GM23338 (cell line): ENCODE data around the gene OTOA. TPM values are rescaled to one million over a fixed set of nuclear protein-coding genes. Genes with fewer than 3 reads are reported as not detected.

ENCODE experiments used
- ATAC-seq: fragments of 200-7000 bp; cut with Tn5 transposase; 3 replicates; pipeline ENCODE4 v1.9.1; 2020
- DNase-seq: peaks from one replicate; pipeline ENCODE4 v3.0.0-alpha.2; 2015; ENCODE audit warnings: low spot score
- H2AFZ ChIP-seq: fragments of 200-600 bp; sonication (generic); 2 replicates; pipeline ENCODE4 v1.8.0; 2016; ENCODE audit warnings: antibody characterized with exemption, mild to moderate bottlenecking, moderate library complexity
- H3F3A ChIP-seq: fragments of 200-600 bp; sonication (generic); replicated peaks from 2 replicates; pipeline ENCODE4 v1.8.0; 2017; ENCODE audit warnings: antibody characterized with exemption, mixed run types, low read depth
- H3K27ac ChIP-seq: fragments of 200-600 bp; sonication (generic); 2 replicates; pipeline ENCODE4 v1.6.1; 2016; ENCODE audit warnings: low read depth
- H3K27me3 ChIP-seq: fragments of 200-600 bp; sonication (generic); 2 replicates; pipeline ENCODE4 v1.8.0; 2016; ENCODE audit warnings: mild to moderate bottlenecking, mixed run types, moderate library complexity; ENCODE audit not compliant: insufficient read depth
- H3K36me3 ChIP-seq: fragments of 200-600 bp; sonication (generic); 2 replicates; pipeline ENCODE4 v1.8.0; 2016; ENCODE audit warnings: mild to moderate bottlenecking; ENCODE audit not compliant: insufficient read depth
- H3K4me1 ChIP-seq: fragments of 200-600 bp; sonication (generic); 2 replicates; pipeline ENCODE4 v1.8.0; 2016; ENCODE audit warnings: mild to moderate bottlenecking, moderate library complexity; ENCODE audit not compliant: insufficient read depth
- H3K4me2 ChIP-seq: fragments of 200-600 bp; sonication (generic); 2 replicates; pipeline ENCODE4 v1.7.1; 2017; ENCODE audit warnings: mixed run types
- H3K4me3 ChIP-seq: fragments of 200-600 bp; sonication (generic); 2 replicates; pipeline ENCODE4 v1.6.1; 2016; ENCODE audit warnings: mixed run types
- H3K79me2 ChIP-seq: fragments of 200-600 bp; sonication (generic); replicated peaks from 2 replicates; pipeline ENCODE4 v1.8.0; 2017; ENCODE audit warnings: mild to moderate bottlenecking; ENCODE audit not compliant: insufficient read depth
- H3K9me2 ChIP-seq: fragments of 200-600 bp; sonication (generic); 2 replicates; pipeline ENCODE4 v1.8.0; 2017; ENCODE audit not compliant: insufficient read depth
- H4K20me1 ChIP-seq: fragments of 200-600 bp; sonication (generic); replicated peaks from 2 replicates; pipeline ENCODE4 v1.8.0; 2017; ENCODE audit warnings: mild to moderate bottlenecking; ENCODE audit not compliant: insufficient read depth
- H3K27ac Mint-ChIP-seq: 2 replicates; pipeline ENCODE4 v1.8.0; 2020; ENCODE audit warnings: inconsistent platforms, mild to moderate bottlenecking, moderate library complexity, mixed read lengths
- H3K27me3 Mint-ChIP-seq: 3 replicates; pipeline ENCODE4 v1.8.0; 2022; ENCODE audit warnings: low read depth, mild to moderate bottlenecking, moderate library complexity, mixed read lengths, inconsistent platforms; ENCODE audit not compliant: insufficient read depth, poor library complexity
- H3K36me3 Mint-ChIP-seq: 3 replicates; pipeline ENCODE4 v1.8.0; 2021; ENCODE audit warnings: low read depth, mild to moderate bottlenecking, inconsistent platforms, moderate library complexity, mixed read lengths
- H3K4me1 Mint-ChIP-seq: 3 replicates; pipeline ENCODE4 v1.8.0; 2020; ENCODE audit warnings: mild to moderate bottlenecking, inconsistent platforms, mixed read lengths
- H3K4me3 Mint-ChIP-seq: 3 replicates; pipeline ENCODE4 v1.8.0; 2021; ENCODE audit warnings: moderate library complexity, mild to moderate bottlenecking, inconsistent platforms, mixed read lengths
- H3K9me3 Mint-ChIP-seq: 3 replicates; pipeline ENCODE4 v1.8.0; 2020; ENCODE audit warnings: moderate library complexity, mild to moderate bottlenecking, inconsistent platforms, mixed read lengths
- CREB1 ChIP-seq: fragments of 250-450 bp; sonication (Bioruptor Pico); IDR thresholded peaks from 2 replicates; pipeline ENCODE4 v1.5.0; 2020; ENCODE audit warnings: low read depth, mild to moderate bottlenecking, moderate library complexity
- CTCF ChIP-seq, 2 experiments: fragments of 200-600 bp in 1 of 2; sonication (generic) in 1 of 2; conservative IDR thresholded peaks; 2 replicates each; pipeline versions ENCODE4 v1.5.1 to v1.6.1; 2016 to 2017; ENCODE audit warnings: antibody characterized with exemption in 2 of 2, low read depth in 2 of 2, mild to moderate bottlenecking in 2 of 2, moderate library complexity in 1 of 2
- ETS1 ChIP-seq: IDR thresholded peaks from 2 replicates; pipeline ENCODE4 v1.6.1; 2016; ENCODE audit warnings: antibody characterized with exemption
- EZH2 ChIP-seq: fragments of 200-600 bp; sonication (generic); IDR thresholded peaks from one replicate; pipeline ENCODE4 v1.8.0; 2017; ENCODE audit warnings: antibody characterized with exemption, mild to moderate bottlenecking, low read depth; ENCODE audit not compliant: unreplicated experiment
- EZH2phosphoT487 ChIP-seq: fragments of 200-600 bp; sonication (generic); IDR thresholded peaks from one replicate; pipeline ENCODE4 v1.8.1; 2018; ENCODE audit warnings: antibody characterized with exemption; ENCODE audit not compliant: unreplicated experiment
- JUNB ChIP-seq: IDR thresholded peaks from one replicate; pipeline ENCODE4 v1.6.1; 2016; ENCODE audit warnings: antibody characterized with exemption; ENCODE audit not compliant: unreplicated experiment
- NANOG ChIP-seq: IDR thresholded peaks from 2 replicates; pipeline ENCODE4 v1.6.1; 2016; ENCODE audit warnings: antibody characterized with exemption, borderline replicate concordance
- POLR2AphosphoS5 ChIP-seq: IDR thresholded peaks from 2 replicates; pipeline ENCODE4 v1.6.1; 2016; ENCODE audit warnings: antibody characterized with exemption, low read depth
- REST ChIP-seq: IDR thresholded peaks from one replicate; pipeline ENCODE4 v1.6.1; 2018; ENCODE audit warnings: antibody characterized with exemption; ENCODE audit not compliant: unreplicated experiment
- STAT1 ChIP-seq: IDR thresholded peaks from one replicate; pipeline ENCODE4 v1.6.1; 2016; ENCODE audit warnings: antibody characterized with exemption; ENCODE audit not compliant: unreplicated experiment
- ZNF114 ChIP-seq: fragments of 250-450 bp; sonication (Bioruptor Pico); IDR thresholded peaks from 2 replicates; pipeline ENCODE4 v1.5.0; 2020; ENCODE audit warnings: mild to moderate bottlenecking, moderate library complexity
- ZNF331 ChIP-seq: fragments of 250-450 bp; sonication (Bioruptor Pico); IDR thresholded peaks from 2 replicates; pipeline ENCODE4 v1.5.0; 2020; ENCODE audit warnings: low read depth, mild to moderate bottlenecking, moderate library complexity
- ZNF462 ChIP-seq: fragments of 250-450 bp; sonication (Bioruptor Pico); IDR thresholded peaks from 2 replicates; pipeline ENCODE4 v1.5.0; 2020; ENCODE audit warnings: mild to moderate bottlenecking, moderate library complexity
- polyA plus RNA-seq: library from polyadenylated mRNA; unstranded; fragments of >200 nt; fragmentation: Nextera tagmentation; extraction: Ambion mirVana; gene quantifications from 2 replicates; pipeline ENCODE4 v1.2.1, GENCODE V29; 2016
- total RNA-seq: library from RNA; depleted of rRNA; stranded (reverse); fragments of >200 nt; shearing (Covaris generic); gene quantifications from 2 replicates; pipeline ENCODE4 v1.2.3, GENCODE V29; 2014

Gene OTOA
- total and polyA plus RNA-seq, 2 experiments from 2014 or later: 0.16 to 0.17 TPM

- Mint-ChIP-seq H3K9me3 (no peaks in the 10 kb centered on the region), H3K4me3 (no peak overlapping the region), H3K36me3 (peaks cover 7% of the 10 kb centered on the region; the same call in 1 of the 3 replicates), H3K27ac (no peak overlapping the region), H3K27me3 (peaks cover 2% of the 10 kb centered on the region), H3K4me1 (peaks cover 16% of the 10 kb centered on the region; the same call in 2 of the 3 replicates)
- Histone ChIP-seq H3F3A (no peaks in the 10 kb centered on the region), H3K4me3 (no peak overlapping the region), H3K9me2 (no peaks in the 10 kb centered on the region), H3K79me2 (peaks cover 17% of the 10 kb centered on the region; the same call in 1 of the 2 replicates), H3K4me2 (no peak overlapping the region), H3K4me1 (peaks cover 8% of the 10 kb centered on the region; the same call in 1 of the 2 replicates), H3K27ac (no peak overlapping the region), H4K20me1 (peaks cover 3% of the 10 kb centered on the region), H2AFZ (no peak overlapping the region), H3K27me3 (no peaks in the 10 kb centered on the region), H3K36me3 (no peaks in the 10 kb centered on the region)
- DNase-seq (no peak), ATAC-seq (no peak)
- TF ChIP-seq CREB1 (CRISPR knock-in tag) (no peak), CTCF (conservative IDR thresholded peaks at IDR 0.05; ENCODE audit: low read depth in 2 of 2) (no peak), STAT1 (no peak), EZH2phosphoT487 (no peak), ETS1 (no peak), ZNF331 (CRISPR knock-in tag) (no peak), NANOG (no peak), EZH2 (no peak), REST (no peak), JUNB (no peak), ZNF462 (no peak), ZNF114 (no peak), POLR2AphosphoS5 (no peak)
Measured at GRCh38 chr16:21639493-21639892, 24.3 kb upstream of the OTOA start.
